Activated CD4-positive, alpha-beta memory T cell treated with anti-CD3 and anti-CD28 coated beads, Interleukin-2, amount 10 ng/mL, durations not matched to agents 7 days and 5 days (primary cell): ENCODE measurements around the gene PKP4. TPM values are rescaled to one million over a fixed set of nuclear protein-coding genes. Genes with fewer than 3 reads are reported as not detected.

Source experiments
- CTCF ChIA-PET: fragments of 350-600 bp; sonication (Branson Sonifier 250); formaldehyde crosslinking; loops from one replicate; lab custom pipeline; 2021; ENCODE audit warnings: antibody characterized with exemption, inconsistent platforms; lab: Charles Lee
- POLR2A ChIA-PET: fragments of 350-600 bp; sonication (Branson Sonifier 250); formaldehyde crosslinking; loops from one replicate; lab custom pipeline; 2021; ENCODE audit warnings: antibody characterized with exemption; lab: Charles Lee
- DNase-seq: peaks from one replicate; pipeline ENCODE4 v3.0.0-alpha.2; 2020
- H3K27ac Mint-ChIP-seq: one replicate; pipeline ENCODE4 v1.8.0; 2021; ENCODE audit warnings: mild to moderate bottlenecking, mixed read lengths
- H3K27me3 Mint-ChIP-seq: one replicate; pipeline ENCODE4 v1.8.0; 2021; ENCODE audit warnings: mixed read lengths
- H3K36me3 Mint-ChIP-seq: one replicate; pipeline ENCODE4 v1.8.0; 2021; ENCODE audit warnings: low read depth, mixed read lengths
- H3K4me1 Mint-ChIP-seq: one replicate; pipeline ENCODE4 v1.8.0; 2021; ENCODE audit warnings: mixed read lengths
- H3K4me3 Mint-ChIP-seq: one replicate; pipeline ENCODE4 v1.8.0; 2021; ENCODE audit warnings: mild to moderate bottlenecking, mixed read lengths
- H3K9me3 Mint-ChIP-seq: one replicate; pipeline ENCODE4 v1.8.0; 2021; ENCODE audit warnings: mixed read lengths
- total RNA-seq, 2 experiments: library from RNA; stranded (reverse); gene quantifications; one replicate each; pipeline ENCODE4 v1.2.3, GENCODE V29; 2021

Gene PKP4
- total RNA-seq, 2 experiments from 2014 or later = 33.8 to 34.1 TPM

DNA sequence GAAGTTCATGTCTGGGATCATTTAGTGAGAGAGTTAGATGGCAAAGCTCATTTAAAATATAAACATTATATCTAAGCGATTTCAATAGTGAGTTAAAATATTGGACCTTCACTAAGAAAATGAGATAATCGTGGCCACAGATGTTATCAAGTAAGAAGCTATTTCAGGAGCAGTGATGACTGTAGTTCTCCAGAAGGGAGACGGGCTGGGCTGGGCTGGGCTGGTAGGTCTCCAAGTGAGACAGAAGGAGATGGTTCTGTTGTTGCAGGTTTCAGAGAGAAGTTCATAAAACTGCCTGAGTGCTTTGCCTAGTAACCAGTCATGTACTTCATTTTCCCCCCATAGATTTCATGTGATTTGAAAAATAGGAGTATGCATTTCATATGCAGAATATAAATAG is 208.2 kb downstream of the PKP4 start:
- no peaks in the 10 kb centered on the region for H3K4me1 Mint-ChIP-seq
- peaks cover 7% of the 10 kb centered on the region for H3K36me3 Mint-ChIP-seq
- no peak overlapping the region for H3K4me3 Mint-ChIP-seq

GRCh38 chr2:158665536-158666302 is 209.0 kb downstream of the PKP4 start:
- CTCF ChIA-PET = no interaction called here
- Mint-ChIP-seq H3K27me3 (no peaks in the 10 kb centered on the region), H3K4me1 (no peaks in the 10 kb centered on the region), H3K9me3 (no peaks in the 10 kb centered on the region), H3K27ac (no peak overlapping the region), H3K4me3 (no peak overlapping the region), H3K36me3 (peaks cover 7% of the 10 kb centered on the region)
- no peak for DNase-seq
- POLR2A ChIA-PET = no interaction called here

More for the DNA sequence above, 208.2 kb downstream of the PKP4 start:
- no peaks in the 10 kb centered on the region for H3K27me3 Mint-ChIP-seq
- CTCF ChIA-PET = no interaction called here
- H3K9me3 Mint-ChIP-seq = no peaks in the 10 kb centered on the region
- DNase-seq = no peak
- POLR2A ChIA-PET = no interaction called here
- no peak overlapping the region for H3K27ac Mint-ChIP-seq

DNA sequence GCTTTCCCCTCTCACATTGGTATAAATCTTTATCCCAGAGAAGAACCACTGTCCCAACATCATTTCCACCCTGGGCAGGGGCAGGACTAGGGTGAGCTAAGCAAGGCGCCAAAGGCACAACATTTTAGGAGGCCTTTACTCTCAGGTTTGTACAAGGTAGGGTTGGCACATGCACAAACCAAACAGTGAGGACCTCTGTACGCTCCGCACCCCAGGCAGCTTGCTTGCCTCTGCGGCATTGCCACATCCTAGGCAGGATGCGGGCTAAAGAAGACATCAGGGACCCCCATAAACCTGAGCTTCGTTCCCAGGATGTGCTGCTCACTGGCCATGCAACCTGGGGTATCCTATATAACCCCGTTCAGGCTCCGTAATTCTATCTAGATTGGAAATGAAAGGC is 210.2 kb downstream of the PKP4 start:
- Mint-ChIP-seq H3K9me3 (no peaks in the 10 kb centered on the region), H3K4me3 (no peak overlapping the region), H3K27ac (no peak overlapping the region), H3K36me3 (peaks cover 7% of the 10 kb centered on the region), H3K27me3 (no peaks in the 10 kb centered on the region), H3K4me1 (no peaks in the 10 kb centered on the region)
- ChIA-PET CTCF (no interaction called here), POLR2A (no interaction called here)
- no peak for DNase-seq

- no peak for DNase-seq
- Mint-ChIP-seq H3K4me1 (no peaks in the 10 kb centered on the region), H3K9me3 (no peaks in the 10 kb centered on the region), H3K4me3 (no peak overlapping the region), H3K36me3 (peaks cover 7% of the 10 kb centered on the region), H3K27me3 (no peaks in the 10 kb centered on the region), H3K27ac (no peak overlapping the region)
- ChIA-PET POLR2A (no interaction called here), CTCF (no interaction called here)
Measured at GRCh38 chr2:158667586-158667985, 210.8 kb downstream of the PKP4 start.

DNA sequence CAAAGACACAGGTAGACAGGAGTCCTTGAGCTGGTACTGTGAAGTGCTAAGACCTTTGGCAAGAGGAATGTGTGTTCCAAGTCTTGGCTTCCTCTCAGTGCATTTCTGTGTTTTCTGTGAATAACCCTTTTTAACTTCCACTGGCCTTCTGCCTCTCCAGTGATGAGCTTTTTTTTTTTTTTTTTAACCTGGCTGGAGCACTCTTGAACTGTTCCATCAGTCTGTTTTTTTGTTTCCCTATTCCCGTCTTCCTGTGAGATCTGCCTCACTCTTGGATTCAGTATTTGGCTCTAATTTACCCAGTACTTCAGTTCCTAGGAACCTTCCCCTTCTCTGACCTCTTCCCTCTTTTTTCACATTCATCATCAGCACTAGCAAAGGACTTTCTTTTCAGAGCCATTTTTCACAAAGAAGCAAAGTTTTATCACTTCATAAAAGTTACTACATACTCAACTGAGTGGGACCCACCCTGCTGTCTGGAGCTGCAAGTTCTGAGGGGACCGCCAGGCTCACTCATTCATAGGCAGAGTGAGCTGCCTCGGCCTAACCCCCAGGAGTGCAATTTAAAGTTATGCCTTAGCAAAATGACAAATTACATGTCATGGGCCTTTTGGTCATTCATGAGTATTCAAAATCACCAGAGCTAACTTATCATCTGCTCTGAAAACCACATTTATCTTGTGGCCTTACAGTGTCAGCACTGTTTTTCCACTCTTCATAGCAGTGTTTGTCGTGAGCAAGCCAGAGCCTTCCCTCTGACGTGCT is 211.4 kb downstream of the PKP4 start:
- no peak for DNase-seq
- H3K27me3 Mint-ChIP-seq = no peaks in the 10 kb centered on the region
- H3K4me3 Mint-ChIP-seq = no peak overlapping the region
- ChIA-PET POLR2A (no interaction called here), CTCF (no interaction called here)
- no peaks in the 10 kb centered on the region for H3K9me3 Mint-ChIP-seq
- H3K27ac Mint-ChIP-seq = no peak overlapping the region
- peaks cover 7% of the 10 kb centered on the region for H3K36me3 Mint-ChIP-seq
- H3K4me1 Mint-ChIP-seq = no peaks in the 10 kb centered on the region

- Mint-ChIP-seq H3K4me1 (no peaks in the 10 kb centered on the region), H3K4me3 (no peak overlapping the region), H3K27ac (no peak overlapping the region), H3K9me3 (no peaks in the 10 kb centered on the region), H3K27me3 (no peaks in the 10 kb centered on the region), H3K36me3 (peaks cover 14% of the 10 kb centered on the region)
- no peak for DNase-seq
- POLR2A ChIA-PET = no interaction called here
- CTCF ChIA-PET = no interaction called here
Measured at GRCh38 chr2:158670292-158670691, 213.5 kb downstream of the PKP4 start.

- Mint-ChIP-seq H3K4me1 (no peaks in the 10 kb centered on the region), H3K27me3 (no peaks in the 10 kb centered on the region), H3K27ac (no peak overlapping the region), H3K36me3 (peaks cover 17% of the 10 kb centered on the region), H3K9me3 (no peaks in the 10 kb centered on the region), H3K4me3 (no peak overlapping the region)
- no peak for DNase-seq
- ChIA-PET CTCF (no interaction called here), POLR2A (no interaction called here)
Measured at GRCh38 chr2:158671360-158672245, 214.9 kb downstream of the PKP4 start.

DNA sequence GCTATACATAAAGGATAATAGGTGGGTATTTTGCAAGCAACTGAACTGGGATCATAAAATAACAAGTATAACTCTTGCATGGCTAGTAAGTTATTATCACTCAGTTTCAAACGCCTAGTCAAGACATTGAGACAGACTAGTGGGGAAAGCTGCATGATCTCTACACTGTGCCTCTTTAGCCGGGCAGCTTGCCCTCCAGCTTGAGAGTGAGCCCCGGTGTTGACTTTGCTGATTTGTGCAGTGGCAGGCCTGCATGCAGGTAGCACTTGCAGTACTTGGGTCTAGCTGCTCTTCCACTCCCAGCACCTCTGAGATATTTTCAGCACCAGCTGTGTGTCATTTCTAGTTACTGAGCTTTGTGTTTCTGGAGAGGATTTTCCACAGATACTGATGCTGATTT is 219.5 kb downstream of the PKP4 start:
- Mint-ChIP-seq H3K4me1 (no peaks in the 10 kb centered on the region), H3K4me3 (no peak overlapping the region), H3K9me3 (no peaks in the 10 kb centered on the region), H3K27ac (no peak overlapping the region), H3K27me3 (no peaks in the 10 kb centered on the region), H3K36me3 (peaks cover 16% of the 10 kb centered on the region)
- POLR2A ChIA-PET = no interaction called here
- CTCF ChIA-PET = interaction anchor here (1.1 kb wide), 1 partner anchor 78 kb away, joined by 3 read pairs; no protein-coding TSS in a partner anchor
- DNase-seq = no peak

DNA sequence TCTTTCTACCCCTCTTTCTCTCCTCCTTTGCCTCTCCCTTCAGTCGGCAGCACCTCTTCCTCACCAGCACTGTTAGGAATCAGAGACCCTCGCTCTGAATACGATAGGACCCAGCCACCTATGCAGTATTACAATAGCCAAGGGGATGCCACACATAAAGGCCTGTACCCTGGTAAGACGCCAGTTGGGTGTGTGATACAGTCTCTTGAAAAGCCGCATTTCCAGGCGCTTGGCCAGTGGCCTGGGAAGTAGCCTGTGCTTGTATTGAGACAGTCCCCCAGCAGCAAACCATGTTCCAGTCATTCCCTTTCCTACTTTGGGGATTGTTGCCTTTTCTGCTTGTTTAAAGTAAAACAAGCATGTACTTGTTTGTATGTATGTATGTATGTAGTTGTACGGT is 219.9 kb downstream of the PKP4 start:
- no peaks in the 10 kb centered on the region for H3K4me1 Mint-ChIP-seq
- CTCF ChIA-PET = interaction anchor here (1.1 kb wide), 1 partner anchor 77 kb away, joined by 3 read pairs; no protein-coding TSS in a partner anchor

GRCh38 chr2:158677542-158677941 is 220.8 kb downstream of the PKP4 start:
- CTCF ChIA-PET = no interaction called here
- Mint-ChIP-seq H3K36me3 (peaks cover 16% of the 10 kb centered on the region), H3K27ac (no peak overlapping the region), H3K27me3 (no peaks in the 10 kb centered on the region), H3K4me1 (no peaks in the 10 kb centered on the region), H3K9me3 (no peaks in the 10 kb centered on the region), H3K4me3 (no peak overlapping the region)
- POLR2A ChIA-PET = no interaction called here
- DNase-seq = no peak

More for the DNA sequence above, 219.9 kb downstream of the PKP4 start:
- Mint-ChIP-seq H3K36me3 (peaks cover 16% of the 10 kb centered on the region), H3K27me3 (no peaks in the 10 kb centered on the region), H3K27ac (no peak overlapping the region), H3K9me3 (no peaks in the 10 kb centered on the region), H3K4me3 (no peak overlapping the region)
- POLR2A ChIA-PET = no interaction called here
- no peak for DNase-seq

DNA sequence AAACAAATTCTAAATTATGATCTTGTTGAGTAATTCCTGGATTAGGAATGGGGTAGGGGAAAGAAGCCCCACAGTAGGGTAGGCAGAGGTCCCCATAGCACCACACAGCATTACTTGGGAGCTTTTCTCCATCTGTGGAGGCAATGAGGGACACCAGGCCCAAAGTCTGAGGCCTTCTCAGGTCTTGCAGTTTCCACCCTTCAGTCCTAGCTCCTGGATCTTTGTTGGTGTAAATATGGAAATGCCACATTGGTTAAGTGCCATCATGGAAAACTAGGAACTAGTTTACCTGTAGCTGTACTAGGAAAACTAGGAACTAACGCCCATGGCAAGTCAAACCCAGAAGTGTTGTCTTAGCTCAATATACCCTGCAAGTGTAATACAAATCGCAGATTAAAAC is 225.1 kb downstream of the PKP4 start:
- no peak overlapping the region for H3K4me3 Mint-ChIP-seq
- POLR2A ChIA-PET = no interaction called here
- CTCF ChIA-PET = no interaction called here
- H3K9me3 Mint-ChIP-seq = no peaks in the 10 kb centered on the region
- no peak overlapping the region for H3K27ac Mint-ChIP-seq
- no peak for DNase-seq
- no peaks in the 10 kb centered on the region for H3K27me3 Mint-ChIP-seq
- H3K4me1 Mint-ChIP-seq = no peaks in the 10 kb centered on the region
- H3K36me3 Mint-ChIP-seq = peaks cover 5% of the 10 kb centered on the region

DNA sequence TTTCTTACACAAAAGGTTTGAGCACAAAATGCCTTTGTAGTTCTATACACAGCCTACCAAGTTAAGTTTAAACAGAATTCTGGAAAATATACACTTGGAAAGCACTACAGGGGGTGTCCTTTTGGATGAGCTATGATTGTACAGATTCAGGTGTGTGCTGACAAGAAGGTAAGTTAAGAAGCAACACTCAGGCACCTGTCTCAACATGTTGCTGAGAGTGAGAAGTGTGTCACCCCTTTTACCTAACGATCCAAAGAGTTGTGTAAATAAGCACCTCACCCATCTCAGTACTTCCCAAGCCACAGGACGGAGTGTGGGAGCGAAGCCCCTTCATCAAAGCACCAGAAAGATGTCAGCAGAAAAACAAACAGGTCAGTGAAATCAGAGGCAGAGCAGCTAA is 228.9 kb downstream of the PKP4 start:
- ChIA-PET POLR2A (no interaction called here), CTCF (no interaction called here)
- DNase-seq = no peak
- Mint-ChIP-seq H3K27me3 (no peaks in the 10 kb centered on the region), H3K9me3 (no peaks in the 10 kb centered on the region), H3K4me1 (no peaks in the 10 kb centered on the region), H3K27ac (no peak overlapping the region), H3K4me3 (no peak overlapping the region), H3K36me3 (peaks cover 2% of the 10 kb centered on the region)

- ChIA-PET POLR2A (no interaction called here), CTCF (no interaction called here)
- Mint-ChIP-seq H3K4me3 (no peak overlapping the region), H3K36me3 (no peaks in the 10 kb centered on the region), H3K27ac (no peak overlapping the region), H3K9me3 (no peaks in the 10 kb centered on the region), H3K27me3 (no peaks in the 10 kb centered on the region), H3K4me1 (no peaks in the 10 kb centered on the region)
- no peak for DNase-seq
Measured at GRCh38 chr2:158686210-158686691, 229.5 kb downstream of the PKP4 start.
